HUES48 (cell line): ENCODE results near the gene SCARF2.
"Not testable (repeated sequence)": the region's sequence is repeated elsewhere in the genome, so short reads cannot be mapped to it uniquely, and the experiment has no call there.

Experiments
- H3K27ac ChIP-seq: one replicate; pipeline ENCODE4 v1.7.0; 2013; ENCODE audit warnings: low read depth, low read length, inconsistent platforms
- H3K27me3 ChIP-seq: 2 replicates; pipeline ENCODE4 v1.6.1; 2013; ENCODE audit warnings: mild to moderate bottlenecking, low read length; ENCODE audit not compliant: control insufficient read depth, insufficient read depth
- H3K36me3 ChIP-seq: 2 replicates; pipeline ENCODE4 v1.6.1; 2013; ENCODE audit warnings: low read length; ENCODE audit not compliant: control insufficient read depth, insufficient read depth
- H3K4me1 ChIP-seq: 2 replicates; pipeline ENCODE4 v1.6.1; 2013; ENCODE audit warnings: mild to moderate bottlenecking, low read length; ENCODE audit not compliant: control insufficient read depth, insufficient read depth
- H3K4me3 ChIP-seq: 2 replicates; pipeline ENCODE4 v1.5.1; 2013; ENCODE audit warnings: mild to moderate bottlenecking, low read depth, low read length
- H3K9ac ChIP-seq: 2 replicates; pipeline ENCODE4 v1.6.1; 2013; ENCODE audit warnings: mild to moderate bottlenecking, low read depth, low read length, moderate library complexity
- H3K9me3 ChIP-seq: 2 replicates; pipeline ENCODE4 v1.6.1; 2013; ENCODE audit warnings: low read length; ENCODE audit not compliant: control insufficient read depth, insufficient read depth

Gene SCARF2

DNA sequence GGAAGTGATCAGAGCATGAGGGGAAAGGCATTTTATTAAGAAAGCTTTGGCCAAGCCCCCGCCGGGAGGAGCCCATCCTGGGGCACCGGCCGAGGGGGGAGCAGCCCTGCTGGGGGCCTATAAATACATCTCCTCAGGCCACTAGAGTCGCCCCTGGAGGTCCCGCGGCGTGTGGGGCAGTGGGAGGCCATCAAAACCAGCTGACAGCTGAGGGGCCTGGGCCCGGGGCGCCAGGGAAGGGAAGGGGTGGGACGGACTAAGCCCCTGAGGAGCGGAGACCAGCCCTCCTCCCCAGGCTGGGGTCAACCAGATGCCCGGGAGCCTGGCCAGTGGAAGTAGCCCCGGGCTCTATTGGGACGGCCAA, 13.1 kb downstream of the SCARF2 start:
- H3K4me1 ChIP-seq: peaks cover 3% of the 10 kb centered on the region; the same call in 1 of the 2 replicates
- no peaks in the 10 kb centered on the region for H3K9me3 ChIP-seq
- H3K36me3 ChIP-seq: no peaks in the 10 kb centered on the region; the same call in 1 of the 2 replicates
- H3K27ac ChIP-seq: no peak overlapping the region
- H3K27me3 ChIP-seq: peaks cover 42% of the 10 kb centered on the region
- no peak overlapping the region for H3K9ac ChIP-seq
- no peak overlapping the region for H3K4me3 ChIP-seq

DNA sequence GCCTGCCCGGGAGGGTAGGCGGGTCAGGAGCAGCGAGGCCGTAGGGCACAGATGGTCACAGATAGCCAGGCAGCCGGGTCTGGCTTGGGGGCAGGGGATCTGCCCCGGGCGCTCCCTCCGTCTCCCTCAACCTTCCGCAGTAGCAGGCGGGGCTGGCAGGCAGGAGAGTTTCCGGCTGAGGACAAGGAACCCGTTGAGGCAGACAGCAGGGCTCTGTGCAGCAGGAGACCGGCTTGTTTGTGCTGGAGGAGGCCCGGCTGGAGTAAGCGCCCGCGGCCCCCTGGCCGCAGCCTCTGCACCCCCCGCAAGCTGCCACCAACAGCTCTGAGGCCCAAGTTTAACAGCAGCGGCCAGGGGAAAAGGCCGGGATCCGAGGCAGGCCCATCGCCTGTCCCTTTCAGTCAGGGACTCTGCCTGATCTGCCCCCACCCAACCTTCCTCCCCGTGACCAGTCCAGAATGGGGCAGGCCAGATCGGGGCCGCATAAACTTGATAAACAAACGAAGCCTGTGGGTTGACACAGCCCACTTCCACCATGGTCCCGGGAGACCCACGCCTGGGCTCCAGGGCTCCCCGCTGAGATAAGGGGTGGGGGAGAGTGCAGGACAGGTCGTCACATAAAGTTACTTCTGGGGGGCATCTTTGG, 13.6 kb downstream of the SCARF2 start:
- H3K9ac ChIP-seq: no peak overlapping the region
- peaks cover 40% of the 10 kb centered on the region for H3K27me3 ChIP-seq
- no peaks in the 10 kb centered on the region for H3K9me3 ChIP-seq
- no peak overlapping the region for H3K27ac ChIP-seq
- H3K4me3 ChIP-seq: no peak overlapping the region
- no peaks in the 10 kb centered on the region; the same call in 1 of the 2 replicates for H3K36me3 ChIP-seq
- H3K4me1 ChIP-seq: peaks cover 3% of the 10 kb centered on the region; the same call in 1 of the 2 replicates

- Histone ChIP-seq H3K27ac (no peak overlapping the region), H3K9ac (no peak overlapping the region), H3K4me1 (no peaks in the 10 kb centered on the region), H3K36me3 (no peaks in the 10 kb centered on the region; the same call in 1 of the 2 replicates), H3K4me3 (no peak overlapping the region), H3K9me3 (no peaks in the 10 kb centered on the region), H3K27me3 (peaks cover 34% of the 10 kb centered on the region)
These were observed 14.4 kb downstream of the SCARF2 start for GRCh38 chr22:20423008-20423905.

DNA sequence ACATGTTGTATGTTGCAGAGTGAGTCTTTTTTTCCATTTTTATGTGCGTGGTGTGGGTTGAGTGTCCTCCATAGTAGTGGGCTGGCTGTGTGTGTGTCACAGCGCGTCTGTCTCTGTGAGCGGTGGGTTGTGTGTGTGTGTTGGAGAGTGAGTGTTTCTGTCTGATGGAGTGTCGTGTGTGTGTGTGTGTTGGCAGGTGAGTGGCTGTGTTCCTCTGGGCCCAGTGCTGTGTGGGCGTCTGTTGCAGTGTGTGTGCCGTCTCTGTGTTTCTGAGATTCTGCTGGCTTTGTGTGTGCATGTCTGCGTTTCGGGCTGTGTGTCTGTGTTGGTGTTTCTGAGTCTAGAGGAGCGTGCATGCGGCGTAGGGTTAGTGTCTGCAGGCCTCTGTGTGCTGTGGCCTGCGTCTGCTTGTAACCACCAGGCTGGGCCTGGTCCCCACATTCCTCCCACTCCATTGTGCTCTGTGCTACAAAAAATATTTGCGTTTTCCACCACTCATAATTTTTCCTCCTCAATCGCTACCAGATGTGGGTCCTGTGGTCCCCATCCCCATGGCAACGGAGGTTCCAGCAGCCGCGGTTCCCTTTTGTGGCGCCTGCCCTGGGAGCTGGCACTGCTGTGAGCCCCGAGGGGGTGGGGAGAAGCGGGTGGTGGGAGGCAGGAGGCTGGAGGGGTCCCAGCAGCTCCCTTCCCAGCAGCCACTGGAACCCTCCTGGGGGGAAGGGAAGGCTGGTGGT, 15.2 kb downstream of the SCARF2 start:
- Histone ChIP-seq H3K27ac (no peak overlapping the region), H3K9me3 (no peaks in the 10 kb centered on the region), H3K36me3 (no peaks in the 10 kb centered on the region; the same call in 1 of the 2 replicates), H3K4me1 (no peaks in the 10 kb centered on the region), H3K4me3 (no peak overlapping the region), H3K27me3 (peaks cover 28% of the 10 kb centered on the region), H3K9ac (no peak overlapping the region)

GRCh38 chr22:20421507-20421874, 16.1 kb downstream of the SCARF2 start:
- Histone ChIP-seq H3K9ac (no peak overlapping the region), H3K27me3 (peaks cover 20% of the 10 kb centered on the region), H3K4me1 (no peaks in the 10 kb centered on the region), H3K36me3 (no peaks in the 10 kb centered on the region), H3K27ac (no peak overlapping the region), H3K4me3 (no peak overlapping the region), H3K9me3 (no peaks in the 10 kb centered on the region)

GRCh38 chr22:20420157-20420842, 17.3 kb downstream of the SCARF2 start:
- H3K27me3 ChIP-seq: peaks cover 9% of the 10 kb centered on the region; the same call in 1 of the 2 replicates
- H3K4me3 ChIP-seq: no peak overlapping the region
- no peak overlapping the region for H3K27ac ChIP-seq
- no peak overlapping the region for H3K9ac ChIP-seq
- no peaks in the 10 kb centered on the region for H3K4me1 ChIP-seq
- H3K36me3 ChIP-seq: no peaks in the 10 kb centered on the region
- no peaks in the 10 kb centered on the region for H3K9me3 ChIP-seq

- Histone ChIP-seq H3K36me3 (no peaks in the 10 kb centered on the region), H3K4me3 (no peak overlapping the region)
These were observed 18.0 kb downstream of the SCARF2 start for GRCh38 chr22:20419664-20419951.

GRCh38 chr22:20418211-20418788, 19.3 kb downstream of the SCARF2 start:
- Histone ChIP-seq H3K36me3 (no peaks in the 10 kb centered on the region), H3K27ac (no peak overlapping the region), H3K4me1 (no peaks in the 10 kb centered on the region), H3K9ac (no peak overlapping the region; the same call in 1 of the 2 replicates), H3K4me3 (peak overlapping the region; percentile 62), H3K27me3 (0 out of 2 replicates have a peak, but pooled peaks cover 2% of the 10 kb centered on the region), H3K9me3 (no peaks in the 10 kb centered on the region)

More at GRCh38 chr22:20419664-20419951, 18.0 kb downstream of the SCARF2 start:
- Histone ChIP-seq H3K9ac (no peak overlapping the region), H3K4me1 (no peaks in the 10 kb centered on the region), H3K27ac (no peak overlapping the region), H3K9me3 (no peaks in the 10 kb centered on the region), H3K27me3 (peaks cover 2% of the 10 kb centered on the region; the same call in 1 of the 2 replicates)

DNA sequence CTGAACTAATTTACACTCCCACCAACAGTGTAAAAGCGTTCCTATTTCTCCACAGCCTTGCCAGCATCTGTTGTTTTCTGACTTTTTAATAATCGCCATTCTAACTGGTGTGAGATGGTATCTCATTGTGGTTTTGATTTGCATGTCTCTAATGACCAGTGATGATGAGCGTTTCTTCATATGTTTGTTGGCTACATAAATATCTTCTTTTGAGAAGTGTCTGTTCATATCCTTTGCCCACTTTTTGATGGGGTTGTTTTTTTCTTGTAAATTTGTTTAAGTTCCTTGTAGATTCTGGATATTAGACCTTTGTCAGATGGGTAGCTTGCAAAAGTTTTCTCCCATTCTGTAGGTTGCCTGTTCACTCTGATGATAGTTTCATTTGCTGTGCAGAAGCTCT, 21.9 kb downstream of the SCARF2 start:
- not testable (repeated sequence) for H3K4me1 ChIP-seq, H3K9ac ChIP-seq, H3K27me3 ChIP-seq, H3K36me3 ChIP-seq, H3K9me3 ChIP-seq, H3K4me3 ChIP-seq, H3K27ac ChIP-seq

DNA sequence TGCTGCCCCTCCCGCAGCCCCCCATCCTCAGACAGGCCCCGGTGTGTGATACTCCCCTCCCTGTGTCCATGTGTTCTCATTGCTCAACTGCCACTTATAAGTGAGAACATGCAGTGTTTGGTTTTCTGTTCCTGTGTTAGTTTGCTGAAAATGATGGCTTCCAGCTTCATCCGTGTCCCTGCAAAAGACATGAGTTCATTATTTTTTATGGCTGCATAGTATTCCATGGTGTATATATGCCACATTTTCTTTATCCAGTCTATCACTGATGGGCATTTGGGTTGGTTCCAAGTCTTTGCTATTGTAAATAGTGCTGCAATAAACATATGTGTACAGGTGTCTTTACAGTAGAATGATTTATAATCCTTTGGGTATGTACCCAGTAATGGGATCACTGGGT, 22.4 kb downstream of the SCARF2 start:
- not testable (repeated sequence) for H3K27ac ChIP-seq, H3K4me1 ChIP-seq, H3K4me3 ChIP-seq, H3K9me3 ChIP-seq, H3K9ac ChIP-seq, H3K36me3 ChIP-seq, H3K27me3 ChIP-seq
